ENCODE data around the gene ENTPD6.

DNA sequence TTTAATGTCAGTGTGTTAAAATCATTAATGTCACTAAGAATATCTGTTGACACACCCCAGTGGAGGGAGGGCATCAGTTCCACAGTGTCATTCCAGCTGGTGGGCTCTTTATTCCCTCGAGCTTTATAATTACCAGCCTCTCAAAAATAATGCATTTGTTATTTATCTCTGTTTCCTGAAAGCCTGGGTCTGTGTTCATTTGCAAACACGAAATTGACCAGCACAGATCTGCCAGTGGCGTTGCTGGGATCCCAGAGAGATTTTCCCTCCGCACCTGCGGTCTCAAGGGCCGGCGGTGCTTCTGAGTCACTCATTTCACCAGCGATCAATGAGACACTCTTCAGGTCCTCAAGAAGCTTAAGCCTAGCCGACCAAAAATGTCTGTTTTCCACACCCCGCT is 46.7 kb downstream of the ENTPD6 start:
- no peak for TF ChIP-seq POLR2A (IDR thresholded peaks at IDR 0.05; ENCODE audit: low read length)
- no peak for TF ChIP-seq GATA1 (IDR thresholded peaks at IDR 0.05; ENCODE audit: low read depth, low read length)

All from erythroblast (primary cell).